GM19452 (cell line): ENCODE results near the gene ABR.
A peak's percentile ranks its signal among the peaks of the same experiment; 100 is the strongest.

Source experiments
- ATAC-seq: cut with Tn5 transposase; IDR thresholded peaks from one replicate; pipeline ENCODE4 v1.9.1; 2021; ENCODE audit not compliant: unreplicated experiment

ABR gene

GRCh38 chr17:1011138-1011537 is 168.6 kb downstream of the ABR start:
- ATAC-seq, result no peak

GRCh38 chr17:1010586-1010985 is 169.2 kb downstream of the ABR start:
- no peak for ATAC-seq

- ATAC-seq, result no peak
These were observed 169.7 kb downstream of the ABR start for GRCh38 chr17:1010086-1010450.

GRCh38 chr17:1009229-1010085 is 170.3 kb downstream of the ABR start:
- no peak for ATAC-seq

GRCh38 chr17:1008008-1008761 is 171.6 kb downstream of the ABR start:
- ATAC-seq, result no peak

- no peak for ATAC-seq
These were observed 172.3 kb downstream of the ABR start for GRCh38 chr17:1007310-1008007.

GRCh38 chr17:1006054-1006453 is 173.7 kb downstream of the ABR start:
- ATAC-seq, result no peak

- ATAC-seq, result no peak
These were observed 174.3 kb downstream of the ABR start for GRCh38 chr17:1005361-1005946.

- no peak for ATAC-seq
These were observed 174.9 kb downstream of the ABR start for GRCh38 chr17:1004769-1005295.

- ATAC-seq, result no peak
These were observed 175.6 kb downstream of the ABR start for GRCh38 chr17:1003972-1004768.

- no peak for ATAC-seq
These were observed 176.2 kb downstream of the ABR start for GRCh38 chr17:1003633-1003971.

GRCh38 chr17:1002771-1003555 is 176.8 kb downstream of the ABR start:
- no peak for ATAC-seq

GRCh38 chr17:1002412-1002753 is 177.4 kb downstream of the ABR start:
- no peak for ATAC-seq

- no peak for ATAC-seq
These were observed 178.0 kb downstream of the ABR start for GRCh38 chr17:1001640-1002411.

GRCh38 chr17:1000597-1001461 is 179.0 kb downstream of the ABR start:
- no peak for ATAC-seq

- no peak for ATAC-seq
These were observed 181.7 kb downstream of the ABR start for GRCh38 chr17:998111-998510.

GRCh38 chr17:996554-997344 is 183.0 kb downstream of the ABR start, which contains the start of gene TIMM22:
TSS of gene TIMM22 (plus strand) at chr17:997129. CDS start at chr17:997143, 14 bp downstream.
- peak; percentile 90 for ATAC-seq
